HEK293 (cell line): ENCODE measurements around the gene PRF1.

Source experiments
- CTCF ChIP-seq: fragments of 450-650 bp; formaldehyde crosslinking; IDR thresholded peaks from 2 replicates; pipeline ENCODE4 v1.5.1; 2016; ENCODE audit warnings: missing biosample characterization, missing genetic modification characterization
- ELK4 ChIP-seq: IDR thresholded peaks from 2 replicates; pipeline ENCODE4 v1.6.1; 2011; ENCODE audit warnings: mild to moderate bottlenecking, low read depth, low read length, borderline replicate concordance
- SETDB1 ChIP-seq: IDR thresholded peaks from one replicate; pipeline ENCODE4 v1.6.1; 2017; ENCODE audit warnings: mild to moderate bottlenecking, low read length, moderate library complexity, mixed read lengths; ENCODE audit not compliant: insufficient read length
- ZNF114 ChIP-seq: fragments of 450-650 bp; formaldehyde crosslinking; IDR thresholded peaks from 2 replicates; pipeline ENCODE4 v1.5.0; 2017; ENCODE audit warnings: missing biosample characterization, missing genetic modification characterization
- ZNF302 ChIP-seq: fragments of 450-650 bp; formaldehyde crosslinking; IDR thresholded peaks from 2 replicates; pipeline ENCODE4 v1.5.1; 2016; ENCODE audit warnings: missing biosample characterization, missing genetic modification characterization, low read depth

GRCh38 chr10:70551466-70551865 lies 51.1 kb downstream of the PRF1 start:
- TF ChIP-seq ZNF302 (tag by site-specific recombination) (no peak), ZNF114 (tag by site-specific recombination) (no peak), CTCF (tag by site-specific recombination) (no peak), ELK4 (no peak), SETDB1 (no peak)
